ENCODE measurements around the gene CIC.

Gene CIC

GRCh38 chr19:42269478-42270345 lies 660 bp downstream of the CIC start:
- no peak for TF ChIP-seq REST (IDR thresholded peaks at IDR 0.05; ENCODE audit: insufficient read depth in 1 of 2, low read depth in 2 of 2, low read length in 2 of 2)
- 0 out of 2 replicates have a peak, but pooled peaks have one; percentile 37 for TF ChIP-seq TAF1 (IDR thresholded peaks at IDR 0.05; ENCODE audit: borderline replicate concordance, insufficient read depth, low read length)
- TF ChIP-seq SIN3A (IDR thresholded peaks at IDR 0.05; ENCODE audit: borderline replicate concordance, insufficient read depth, low read length): peak; percentile 80; the same call in 1 of the 2 replicates
- TF ChIP-seq FOXP2 (optimal IDR thresholded peaks at IDR 0.05; ENCODE audit: borderline replicate concordance, extremely low read depth, extremely low read length, insufficient read depth): no peak
- TF ChIP-seq POLR2AphosphoS5 (IDR thresholded peaks at IDR 0.05; ENCODE audit: low read depth, low read length): no peak

- TF ChIP-seq FOXP2 (optimal IDR thresholded peaks at IDR 0.05; ENCODE audit: borderline replicate concordance, extremely low read depth, extremely low read length, insufficient read depth) (no peak), POLR2AphosphoS5 (IDR thresholded peaks at IDR 0.05; ENCODE audit: low read depth, low read length) (peak; percentile 67; the same call in 1 of the 2 replicates)
Observed at GRCh38 chr19:42270346-42271044, 1.4 kb downstream of the CIC start.

- TF ChIP-seq TAF1 (IDR thresholded peaks at IDR 0.05; ENCODE audit: borderline replicate concordance, insufficient read depth, low read length): no peak
- TF ChIP-seq FOXP2 (optimal IDR thresholded peaks at IDR 0.05; ENCODE audit: borderline replicate concordance, extremely low read depth, extremely low read length, insufficient read depth): no peak
- no peak for TF ChIP-seq SIN3A (IDR thresholded peaks at IDR 0.05; ENCODE audit: borderline replicate concordance, insufficient read depth, low read length)
- TF ChIP-seq REST (IDR thresholded peaks at IDR 0.05; ENCODE audit: insufficient read depth in 1 of 2, low read depth in 2 of 2, low read length in 2 of 2): no peak
- TF ChIP-seq POLR2AphosphoS5 (IDR thresholded peaks at IDR 0.05; ENCODE audit: low read depth, low read length): no peak
Observed at GRCh38 chr19:42271045-42271419, 2.0 kb downstream of the CIC start.

- TF ChIP-seq POLR2AphosphoS5 (IDR thresholded peaks at IDR 0.05; ENCODE audit: low read depth, low read length) (no peak), TAF1 (IDR thresholded peaks at IDR 0.05; ENCODE audit: borderline replicate concordance, insufficient read depth, low read length) (no peak), FOXP2 (optimal IDR thresholded peaks at IDR 0.05; ENCODE audit: borderline replicate concordance, extremely low read depth, extremely low read length, insufficient read depth) (no peak), REST (IDR thresholded peaks at IDR 0.05; ENCODE audit: insufficient read depth in 1 of 2, low read depth in 2 of 2, low read length in 2 of 2) (no peak), SIN3A (IDR thresholded peaks at IDR 0.05; ENCODE audit: borderline replicate concordance, insufficient read depth, low read length) (no peak)
Observed at GRCh38 chr19:42271861-42272534, 2.9 kb downstream of the CIC start.

GRCh38 chr19:42272535-42272897 lies 3.5 kb downstream of the CIC start:
- TF ChIP-seq POLR2AphosphoS5 (IDR thresholded peaks at IDR 0.05; ENCODE audit: low read depth, low read length): no peak
- no peak for TF ChIP-seq REST (IDR thresholded peaks at IDR 0.05; ENCODE audit: insufficient read depth in 1 of 2, low read depth in 2 of 2, low read length in 2 of 2)
- no peak for TF ChIP-seq SIN3A (IDR thresholded peaks at IDR 0.05; ENCODE audit: borderline replicate concordance, insufficient read depth, low read length)
- TF ChIP-seq TAF1 (IDR thresholded peaks at IDR 0.05; ENCODE audit: borderline replicate concordance, insufficient read depth, low read length): no peak
